ENCODE data around the gene CCDC85C. TPM values are rescaled to one million over a fixed set of nuclear protein-coding genes. Genes with fewer than 3 reads are reported as not detected.
A peak's percentile ranks its signal among the peaks of the same experiment; 100 is the strongest.

CCDC85C gene
- total RNA-seq, 1 donor, result 11.2 TPM

- TF ChIP-seq CTCF (IDR thresholded peaks at IDR 0.05; ENCODE audit: insufficient read depth, low read depth, low read length), result no peak
- no peak overlapping the region for H3K4me3 ChIP-seq (ENCODE audit: low read depth, low read length)
- DNase-seq (ENCODE audit: low read depth), result peak; percentile 23
Measured at GRCh38 chr14:99467336-99468078, 136.5 kb downstream of the CCDC85C start.

GRCh38 chr14:99466758-99467157, 137.2 kb downstream of the CCDC85C start:
- H3K4me3 ChIP-seq (ENCODE audit: low read depth, low read length), result no peak overlapping the region
- TF ChIP-seq CTCF (IDR thresholded peaks at IDR 0.05; ENCODE audit: insufficient read depth, low read depth, low read length), result no peak
- no peak for DNase-seq (ENCODE audit: low read depth)

GRCh38 chr14:99465288-99465687, 138.7 kb downstream of the CCDC85C start:
- H3K4me3 ChIP-seq (ENCODE audit: low read depth, low read length), result no peak overlapping the region
- no peak for TF ChIP-seq CTCF (IDR thresholded peaks at IDR 0.05; ENCODE audit: insufficient read depth, low read depth, low read length)
- no peak for DNase-seq (ENCODE audit: low read depth)

- no peak for TF ChIP-seq CTCF (IDR thresholded peaks at IDR 0.05; ENCODE audit: insufficient read depth, low read depth, low read length)
- DNase-seq (ENCODE audit: low read depth), result no peak
- H3K4me3 ChIP-seq (ENCODE audit: low read depth, low read length), result no peak overlapping the region
Measured at GRCh38 chr14:99463974-99464373, 140.0 kb downstream of the CCDC85C start.

- no peak for DNase-seq (ENCODE audit: low read depth)
- H3K4me3 ChIP-seq (ENCODE audit: low read depth, low read length), result no peak overlapping the region
- no peak for TF ChIP-seq CTCF (IDR thresholded peaks at IDR 0.05; ENCODE audit: insufficient read depth, low read depth, low read length)
Measured at GRCh38 chr14:99462210-99462609, 141.8 kb downstream of the CCDC85C start.

- H3K4me3 ChIP-seq (ENCODE audit: low read depth, low read length), result no peak overlapping the region
- no peak for DNase-seq (ENCODE audit: low read depth)
- TF ChIP-seq CTCF (IDR thresholded peaks at IDR 0.05; ENCODE audit: insufficient read depth, low read depth, low read length), result no peak
Measured at GRCh38 chr14:99461411-99462085, 142.5 kb downstream of the CCDC85C start.
